ENCODE measurements around the gene UNC5C. TPM values are rescaled to one million over a fixed set of nuclear protein-coding genes. Genes with fewer than 3 reads are reported as not detected.

UNC5C gene
- polyA plus RNA-seq, 1 donor, result 4.1 TPM

DNA sequence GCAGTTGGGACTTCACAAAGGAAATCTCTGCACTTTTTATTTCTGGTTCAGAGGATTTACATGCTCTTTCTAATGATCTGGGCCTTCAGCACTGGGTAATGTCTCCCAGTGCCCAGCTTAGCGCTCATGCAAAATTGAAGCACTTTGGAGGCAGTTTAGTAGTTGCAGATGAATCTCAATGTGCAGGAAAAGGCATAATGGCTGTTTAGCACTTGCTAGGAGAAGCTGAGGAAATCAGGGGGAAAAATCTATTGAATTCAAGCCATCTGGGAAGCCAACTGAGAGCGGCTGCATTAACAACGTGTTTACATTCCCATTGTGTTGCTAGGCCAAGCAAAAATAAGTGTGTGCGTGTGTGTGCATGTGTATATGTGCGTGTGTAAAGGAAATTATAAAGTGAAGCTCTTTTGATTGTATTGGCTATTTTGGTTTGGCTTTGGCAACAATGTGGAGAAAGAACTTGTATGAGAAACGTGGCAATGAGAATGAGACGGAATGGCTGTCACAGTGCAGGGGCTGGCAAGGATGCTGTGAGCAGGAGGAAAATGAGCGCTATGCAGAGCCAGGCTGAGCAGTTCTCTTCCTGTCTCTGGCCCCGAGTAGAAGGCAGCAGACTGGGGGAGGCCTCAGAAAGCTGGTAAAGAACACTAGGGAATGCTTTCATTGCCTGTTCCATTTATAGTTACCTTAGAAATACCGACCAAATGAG is 231.5 kb downstream of the UNC5C start:
- DNase-seq, result no peak
- no peaks in the 10 kb centered on the region for H3K36me3 ChIP-seq (ENCODE audit: control insufficient read depth, insufficient read depth, low read length)
- no peak overlapping the region for H3K4me3 ChIP-seq (ENCODE audit: low read length)
- 90% methylated on average over 2 of the region's 10 CpGs for WGBS (ENCODE audit: insufficient coverage, low lambda C conversion rate)
- H3K9me3 ChIP-seq (ENCODE audit: control insufficient read depth, low read depth, low read length), result no peaks in the 10 kb centered on the region
- no peaks in the 10 kb centered on the region for H3K27me3 ChIP-seq (ENCODE audit: control insufficient read depth, insufficient read depth, low read length)
- H3K27ac ChIP-seq (ENCODE audit: low read length), result no peak overlapping the region
- no peaks in the 10 kb centered on the region for H3K4me1 ChIP-seq (ENCODE audit: control insufficient read depth, insufficient read depth, low read length)

GRCh38 chr4:95314573-95314972 is 234.2 kb downstream of the UNC5C start:
- Histone ChIP-seq H3K27me3 (ENCODE audit: control insufficient read depth, insufficient read depth, low read length) (no peaks in the 10 kb centered on the region), H3K9me3 (ENCODE audit: control insufficient read depth, low read depth, low read length) (no peaks in the 10 kb centered on the region), H3K4me3 (ENCODE audit: low read length) (no peak overlapping the region), H3K36me3 (ENCODE audit: control insufficient read depth, insufficient read depth, low read length) (no peaks in the 10 kb centered on the region), H3K4me1 (ENCODE audit: control insufficient read depth, insufficient read depth, low read length) (no peaks in the 10 kb centered on the region), H3K27ac (ENCODE audit: low read length) (no peak overlapping the region)
- no peak for DNase-seq
- WGBS (ENCODE audit: insufficient coverage, low lambda C conversion rate), result 100% methylated on average over 1 of the region's 1 CpG

DNA sequence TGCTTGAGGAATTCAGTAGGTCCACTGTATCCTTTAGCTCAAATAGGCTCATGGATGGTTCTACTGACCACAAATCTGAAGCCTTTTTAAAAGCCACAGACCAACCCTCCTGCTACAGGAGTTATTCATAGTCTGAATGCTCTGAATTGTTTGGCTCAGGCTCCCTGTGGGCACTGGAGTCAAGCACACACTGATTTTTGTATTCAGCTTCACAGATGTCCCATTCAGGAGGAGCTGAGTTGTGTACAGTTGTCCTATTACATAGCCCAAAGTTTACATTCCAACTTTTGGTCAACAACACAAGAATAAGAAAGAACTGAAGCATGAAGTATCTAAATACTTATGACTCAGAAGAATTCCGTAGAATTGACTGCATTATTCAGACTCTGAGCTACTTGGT is 243.9 kb downstream of the UNC5C start:
- Histone ChIP-seq H3K36me3 (ENCODE audit: control insufficient read depth, insufficient read depth, low read length) (no peaks in the 10 kb centered on the region), H3K4me1 (ENCODE audit: control insufficient read depth, insufficient read depth, low read length) (no peaks in the 10 kb centered on the region), H3K4me3 (ENCODE audit: low read length) (no peak overlapping the region), H3K9me3 (ENCODE audit: control insufficient read depth, low read depth, low read length) (no peaks in the 10 kb centered on the region), H3K27me3 (ENCODE audit: control insufficient read depth, insufficient read depth, low read length) (no peaks in the 10 kb centered on the region), H3K27ac (ENCODE audit: low read length) (no peak overlapping the region)
- no peak for DNase-seq
- WGBS (ENCODE audit: insufficient coverage, low lambda C conversion rate), result no CpG with 5 or more reads among the region's 1 CpG

- Histone ChIP-seq H3K36me3 (ENCODE audit: control insufficient read depth, insufficient read depth, low read length) (no peaks in the 10 kb centered on the region), H3K27me3 (ENCODE audit: control insufficient read depth, insufficient read depth, low read length) (no peaks in the 10 kb centered on the region), H3K9me3 (ENCODE audit: control insufficient read depth, low read depth, low read length) (no peaks in the 10 kb centered on the region), H3K4me1 (ENCODE audit: control insufficient read depth, insufficient read depth, low read length) (no peaks in the 10 kb centered on the region), H3K4me3 (ENCODE audit: low read length) (no peak overlapping the region), H3K27ac (ENCODE audit: low read length) (no peak overlapping the region)
- 60% methylated on average over 1 of the region's 1 CpG for WGBS (ENCODE audit: insufficient coverage, low lambda C conversion rate)
- DNase-seq, result no peak
These were observed 248.5 kb downstream of the UNC5C start for GRCh38 chr4:95300304-95300703.

GRCh38 chr4:95296052-95296451 is 252.7 kb downstream of the UNC5C start:
- DNase-seq, result no peak
- no peaks in the 10 kb centered on the region for H3K27me3 ChIP-seq (ENCODE audit: control insufficient read depth, insufficient read depth, low read length)
- 60% methylated on average over 1 of the region's 2 CpGs for WGBS (ENCODE audit: insufficient coverage, low lambda C conversion rate)

GRCh38 chr4:95295157-95295556 is 253.6 kb downstream of the UNC5C start:
- DNase-seq, result no peak
- Histone ChIP-seq H3K4me3 (ENCODE audit: low read length) (no peak overlapping the region), H3K27me3 (ENCODE audit: control insufficient read depth, insufficient read depth, low read length) (no peaks in the 10 kb centered on the region), H3K27ac (ENCODE audit: low read length) (no peak overlapping the region), H3K4me1 (ENCODE audit: control insufficient read depth, insufficient read depth, low read length) (no peaks in the 10 kb centered on the region), H3K36me3 (ENCODE audit: control insufficient read depth, insufficient read depth, low read length) (no peaks in the 10 kb centered on the region), H3K9me3 (ENCODE audit: control insufficient read depth, low read depth, low read length) (no peaks in the 10 kb centered on the region)
- no CpG with 5 or more reads among the region's 1 CpG for WGBS (ENCODE audit: insufficient coverage, low lambda C conversion rate)

More at GRCh38 chr4:95296052-95296451, 252.7 kb downstream of the UNC5C start:
- Histone ChIP-seq H3K36me3 (ENCODE audit: control insufficient read depth, insufficient read depth, low read length) (no peaks in the 10 kb centered on the region), H3K4me1 (ENCODE audit: control insufficient read depth, insufficient read depth, low read length) (no peaks in the 10 kb centered on the region), H3K9me3 (ENCODE audit: control insufficient read depth, low read depth, low read length) (no peaks in the 10 kb centered on the region), H3K27ac (ENCODE audit: low read length) (no peak overlapping the region), H3K4me3 (ENCODE audit: low read length) (no peak overlapping the region)

DNA sequence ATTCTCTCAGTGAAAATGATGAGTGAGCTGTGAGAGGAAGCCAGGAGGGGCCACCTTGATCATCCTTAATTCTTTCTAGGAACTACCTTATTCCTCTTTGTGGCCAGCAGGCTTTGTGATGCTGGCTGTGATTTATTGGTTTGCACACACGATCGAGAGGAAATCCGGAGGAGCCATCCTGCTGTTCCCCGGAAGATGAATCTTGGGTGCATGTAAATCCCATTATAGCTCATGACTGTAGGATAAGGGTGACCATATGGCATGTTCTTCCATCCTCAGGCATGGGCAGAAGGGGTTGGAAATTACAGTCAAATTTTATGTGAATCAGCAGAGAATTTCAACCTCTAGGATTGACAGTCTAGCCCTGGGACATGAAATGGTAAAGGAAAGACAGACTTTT is 254.5 kb downstream of the UNC5C start:
- no CpG with 5 or more reads among the region's 4 CpGs for WGBS (ENCODE audit: insufficient coverage, low lambda C conversion rate)
- no peaks in the 10 kb centered on the region for H3K27me3 ChIP-seq (ENCODE audit: control insufficient read depth, insufficient read depth, low read length)
- H3K4me3 ChIP-seq (ENCODE audit: low read length), result no peak overlapping the region
- H3K4me1 ChIP-seq (ENCODE audit: control insufficient read depth, insufficient read depth, low read length), result no peaks in the 10 kb centered on the region
- no peak for DNase-seq
- H3K27ac ChIP-seq (ENCODE audit: low read length), result no peak overlapping the region
- no peaks in the 10 kb centered on the region for H3K36me3 ChIP-seq (ENCODE audit: control insufficient read depth, insufficient read depth, low read length)
- H3K9me3 ChIP-seq (ENCODE audit: control insufficient read depth, low read depth, low read length), result no peaks in the 10 kb centered on the region

DNA sequence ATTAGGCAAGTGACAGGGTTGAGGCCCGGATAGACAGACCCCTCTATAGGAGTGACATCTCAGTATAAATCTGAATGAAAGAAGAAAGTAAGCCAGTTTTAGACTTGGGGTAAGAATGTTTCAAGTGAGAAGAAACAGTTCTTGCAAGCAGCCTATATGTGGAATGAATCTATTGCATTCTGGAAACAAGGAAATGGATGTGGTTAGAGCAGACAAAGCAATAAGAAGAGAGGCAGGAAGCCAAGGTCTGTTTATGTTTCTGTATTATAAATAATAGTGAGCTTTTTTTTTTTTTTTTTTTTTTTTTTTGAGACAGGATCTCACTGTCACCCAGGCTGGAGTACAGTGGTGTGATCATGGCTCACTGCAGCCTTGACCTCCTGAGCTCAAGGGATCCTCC is 255.8 kb downstream of the UNC5C start:
- H3K27me3 ChIP-seq (ENCODE audit: control insufficient read depth, insufficient read depth, low read length), result no peaks in the 10 kb centered on the region
- no peak for DNase-seq
- H3K27ac ChIP-seq (ENCODE audit: low read length), result no peak overlapping the region
- 56% methylated on average over 1 of the region's 1 CpG for WGBS (ENCODE audit: insufficient coverage, low lambda C conversion rate)
- no peaks in the 10 kb centered on the region for H3K36me3 ChIP-seq (ENCODE audit: control insufficient read depth, insufficient read depth, low read length)
- H3K4me3 ChIP-seq (ENCODE audit: low read length), result no peak overlapping the region
- H3K9me3 ChIP-seq (ENCODE audit: control insufficient read depth, low read depth, low read length), result no peaks in the 10 kb centered on the region
- no peaks in the 10 kb centered on the region for H3K4me1 ChIP-seq (ENCODE audit: control insufficient read depth, insufficient read depth, low read length)

DNA sequence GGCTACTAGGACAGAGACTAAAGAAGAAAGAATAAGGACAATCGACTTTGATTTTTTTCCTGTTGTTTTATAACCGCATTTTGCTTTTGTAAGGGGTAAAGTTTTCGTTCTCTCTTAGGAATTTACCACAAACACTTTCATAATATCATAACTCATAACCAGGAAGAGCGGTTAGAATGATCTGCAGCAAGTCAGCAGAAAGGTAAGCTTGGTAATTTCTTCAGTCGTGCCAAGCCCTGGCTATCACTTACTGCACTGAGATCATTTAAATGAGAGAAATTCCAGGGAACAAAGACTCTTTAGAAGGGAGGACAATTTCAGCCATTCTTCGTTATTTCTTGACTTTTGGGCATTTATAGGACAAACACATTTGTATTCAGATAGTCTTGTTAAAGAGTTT is 258.1 kb downstream of the UNC5C start:
- Histone ChIP-seq H3K4me1 (ENCODE audit: control insufficient read depth, insufficient read depth, low read length) (no peaks in the 10 kb centered on the region), H3K36me3 (ENCODE audit: control insufficient read depth, insufficient read depth, low read length) (no peaks in the 10 kb centered on the region), H3K27me3 (ENCODE audit: control insufficient read depth, insufficient read depth, low read length) (no peaks in the 10 kb centered on the region), H3K27ac (ENCODE audit: low read length) (no peak overlapping the region), H3K4me3 (ENCODE audit: low read length) (no peak overlapping the region), H3K9me3 (ENCODE audit: control insufficient read depth, low read depth, low read length) (no peaks in the 10 kb centered on the region)
- DNase-seq, result no peak
- WGBS (ENCODE audit: insufficient coverage, low lambda C conversion rate), result 70% methylated on average over 1 of the region's 6 CpGs

DNA sequence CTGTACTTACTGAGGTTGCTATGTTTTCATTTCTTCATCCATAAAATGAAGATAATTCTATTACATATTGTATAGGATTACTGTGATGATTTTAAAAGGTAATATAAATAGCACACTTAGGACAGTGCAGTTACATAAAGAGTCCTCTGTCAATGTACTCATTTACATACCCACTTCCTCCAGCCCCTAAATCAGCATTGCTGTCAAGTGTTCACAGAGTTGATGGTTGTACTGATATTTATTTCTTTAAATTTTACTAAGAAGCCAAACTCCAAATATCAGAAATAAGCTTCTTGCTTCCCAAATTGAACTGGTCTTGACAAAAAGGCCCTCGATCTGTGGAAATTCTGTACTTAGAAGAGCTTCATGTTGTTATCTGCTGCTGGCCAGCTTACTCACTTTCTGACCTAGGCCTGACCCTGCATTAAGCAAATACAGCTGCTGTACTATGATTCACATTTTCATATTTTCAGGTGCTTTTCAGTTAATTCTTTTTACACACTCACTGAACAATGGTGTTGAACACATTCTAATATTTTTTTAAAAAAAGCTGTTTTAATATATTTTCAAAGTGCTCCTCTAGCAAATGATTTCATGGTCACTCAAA is 259.6 kb downstream of the UNC5C start:
- DNase-seq, result no peak
- no peak overlapping the region for H3K27ac ChIP-seq (ENCODE audit: low read length)

GRCh38 chr4:95288552-95288951 is 260.2 kb downstream of the UNC5C start:
- DNase-seq, result no peak
- 83% methylated on average over 1 of the region's 1 CpG for WGBS (ENCODE audit: insufficient coverage, low lambda C conversion rate)
- Histone ChIP-seq H3K9me3 (ENCODE audit: control insufficient read depth, low read depth, low read length) (no peaks in the 10 kb centered on the region), H3K4me1 (ENCODE audit: control insufficient read depth, insufficient read depth, low read length) (no peaks in the 10 kb centered on the region), H3K36me3 (ENCODE audit: control insufficient read depth, insufficient read depth, low read length) (no peaks in the 10 kb centered on the region), H3K27me3 (ENCODE audit: control insufficient read depth, insufficient read depth, low read length) (no peaks in the 10 kb centered on the region), H3K4me3 (ENCODE audit: low read length) (no peak overlapping the region), H3K27ac (ENCODE audit: low read length) (no peak overlapping the region)

More for the DNA sequence above, 259.6 kb downstream of the UNC5C start:
- WGBS (ENCODE audit: insufficient coverage, low lambda C conversion rate), result no CpG with 5 or more reads among the region's 1 CpG
- no peaks in the 10 kb centered on the region for H3K27me3 ChIP-seq (ENCODE audit: control insufficient read depth, insufficient read depth, low read length)
- no peaks in the 10 kb centered on the region for H3K9me3 ChIP-seq (ENCODE audit: control insufficient read depth, low read depth, low read length)
- no peak overlapping the region for H3K4me3 ChIP-seq (ENCODE audit: low read length)
- no peaks in the 10 kb centered on the region for H3K4me1 ChIP-seq (ENCODE audit: control insufficient read depth, insufficient read depth, low read length)
- H3K36me3 ChIP-seq (ENCODE audit: control insufficient read depth, insufficient read depth, low read length), result no peaks in the 10 kb centered on the region

All from large intestine (tissue), 3 donors.